Activated CD8-positive, alpha-beta T cell treated with anti-CD3 and anti-CD28 coated beads for 36 hours (primary cell): Measurements from ENCODE around the gene NPBWR2. TPM values are rescaled to one million over a fixed set of nuclear protein-coding genes. Genes with fewer than 3 reads are reported as not detected.

ENCODE experiments used
- ATAC-seq: fragments of 200-7000 bp; cut with Tn5 transposase; one replicate; pipeline ENCODE4 v1.10.0; 2021; ENCODE audit warnings: mild to moderate bottlenecking, moderate library complexity
- CTCF ChIA-PET: fragments of 350-600 bp; sonication (Branson Sonifier 250); formaldehyde crosslinking; loops from one replicate; lab custom pipeline; 2021; ENCODE audit warnings: antibody characterized with exemption; lab: Charles Lee
- POLR2A ChIA-PET: fragments of 350-600 bp; sonication (Branson Sonifier 250); formaldehyde crosslinking; loops from one replicate; lab custom pipeline; 2021; ENCODE audit warnings: antibody characterized with exemption; lab: Charles Lee
- DNase-seq: peaks from one replicate; pipeline ENCODE4 v3.0.0-alpha.2; 2020
- H3K27ac Mint-ChIP-seq: one replicate; pipeline ENCODE4 v1.8.0; 2021; ENCODE audit warnings: mild to moderate bottlenecking, mixed read lengths
- H3K27me3 Mint-ChIP-seq: one replicate; pipeline ENCODE4 v1.8.0; 2021; ENCODE audit warnings: mixed read lengths
- H3K36me3 Mint-ChIP-seq: one replicate; pipeline ENCODE4 v1.8.0; 2021; ENCODE audit warnings: low read depth, mixed read lengths
- H3K4me1 Mint-ChIP-seq: one replicate; pipeline ENCODE4 v1.8.0; 2021; ENCODE audit warnings: low read depth, mixed read lengths
- H3K4me3 Mint-ChIP-seq: one replicate; pipeline ENCODE4 v1.8.0; 2021; ENCODE audit warnings: mild to moderate bottlenecking, moderate library complexity, mixed read lengths
- H3K9me3 Mint-ChIP-seq: one replicate; pipeline ENCODE4 v1.8.0; 2021; ENCODE audit warnings: mixed read lengths
- intact Hi-C: fragments of 100-400 bp; cut with micrococcal nuclease; formaldehyde crosslinking; loops from one replicate; pipeline ENCODE4 v1.10.0; 2022
- total RNA-seq, 2 experiments: library from RNA; stranded (reverse); gene quantifications; one replicate each; pipeline ENCODE4 v1.2.3, GENCODE V29; 2021
- TF ChIP-seq, protein P1 (sequence below): fragments of 200-600 bp; IDR thresholded peaks from one replicate; pipeline ENCODE4 v1.8.0; 2022; ENCODE audit warnings: antibody characterized with exemption, mild to moderate bottlenecking

NPBWR2 gene
- total RNA-seq, 2 experiments from 2014 or later: not detected

DNA sequence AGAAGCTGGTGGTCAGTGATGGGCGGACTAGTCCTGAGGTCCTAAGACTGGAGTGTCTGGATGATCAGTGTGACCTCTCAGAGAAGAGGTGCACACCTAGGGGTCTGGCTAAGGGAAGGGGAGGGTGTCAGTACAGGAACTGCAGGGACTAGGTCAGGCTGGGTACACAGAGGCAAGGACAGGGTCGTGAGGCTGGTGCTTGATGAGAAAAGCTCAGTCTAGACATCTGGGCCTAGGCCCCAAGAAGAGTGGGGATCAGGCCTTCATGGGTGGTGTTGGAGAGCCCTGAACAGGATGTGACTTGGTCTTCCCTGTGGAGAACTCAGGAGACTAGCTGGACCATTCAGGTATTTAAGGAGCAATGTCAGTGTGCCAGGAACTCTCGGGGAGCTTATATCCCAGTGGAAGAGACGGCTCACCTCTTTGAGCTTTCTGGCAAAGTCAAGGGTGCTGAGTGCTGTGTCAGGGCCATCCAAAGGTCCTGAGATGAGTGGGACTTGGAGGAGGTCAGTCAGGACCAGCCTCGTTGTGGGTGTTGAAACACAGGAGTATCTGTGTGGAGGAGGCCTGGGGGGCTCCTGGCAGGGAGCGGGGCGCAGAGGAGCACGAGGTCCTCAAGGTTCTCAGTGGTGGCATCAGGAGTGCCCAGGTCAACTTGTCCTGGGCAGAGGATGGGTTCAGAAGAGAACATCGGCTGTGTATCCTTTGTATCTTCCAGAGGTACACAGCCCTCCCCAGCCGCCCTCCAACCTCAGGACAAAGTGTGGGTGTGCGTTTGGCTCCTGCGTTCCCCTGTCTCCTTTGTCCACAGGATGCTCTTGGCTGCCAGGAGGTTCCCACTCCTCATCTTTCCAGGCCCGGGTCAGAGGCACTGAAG lies 43.6 kb upstream of the NPBWR2 start:
- CTCF ChIA-PET: no interaction called here

GRCh38 chr20:64149809-64150560 lies 42.6 kb upstream of the NPBWR2 start:
- intact Hi-C loops: no loop called here
- DNase-seq (no peak), ATAC-seq (no peak)
- no peak overlapping the region for H3K4me3 Mint-ChIP-seq
- H3K27me3 Mint-ChIP-seq: no peaks in the 10 kb centered on the region
- CTCF ChIA-PET: no interaction called here
- peaks cover 5% of the 10 kb centered on the region for H3K9me3 Mint-ChIP-seq
- H3K36me3 Mint-ChIP-seq: no peaks in the 10 kb centered on the region
- no peak overlapping the region for H3K27ac Mint-ChIP-seq
- POLR2A ChIA-PET: no interaction called here
- TF ChIP-seq, protein P1, sequence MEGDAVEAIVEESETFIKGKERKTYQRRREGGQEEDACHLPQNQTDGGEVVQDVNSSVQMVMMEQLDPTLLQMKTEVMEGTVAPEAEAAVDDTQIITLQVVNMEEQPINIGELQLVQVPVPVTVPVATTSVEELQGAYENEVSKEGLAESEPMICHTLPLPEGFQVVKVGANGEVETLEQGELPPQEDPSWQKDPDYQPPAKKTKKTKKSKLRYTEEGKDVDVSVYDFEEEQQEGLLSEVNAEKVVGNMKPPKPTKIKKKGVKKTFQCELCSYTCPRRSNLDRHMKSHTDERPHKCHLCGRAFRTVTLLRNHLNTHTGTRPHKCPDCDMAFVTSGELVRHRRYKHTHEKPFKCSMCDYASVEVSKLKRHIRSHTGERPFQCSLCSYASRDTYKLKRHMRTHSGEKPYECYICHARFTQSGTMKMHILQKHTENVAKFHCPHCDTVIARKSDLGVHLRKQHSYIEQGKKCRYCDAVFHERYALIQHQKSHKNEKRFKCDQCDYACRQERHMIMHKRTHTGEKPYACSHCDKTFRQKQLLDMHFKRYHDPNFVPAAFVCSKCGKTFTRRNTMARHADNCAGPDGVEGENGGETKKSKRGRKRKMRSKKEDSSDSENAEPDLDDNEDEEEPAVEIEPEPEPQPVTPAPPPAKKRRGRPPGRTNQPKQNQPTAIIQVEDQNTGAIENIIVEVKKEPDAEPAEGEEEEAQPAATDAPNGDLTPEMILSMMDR: no peak
- no peaks in the 10 kb centered on the region for H3K4me1 Mint-ChIP-seq

More for the DNA sequence above, 43.6 kb upstream of the NPBWR2 start:
- POLR2A ChIA-PET: no interaction called here
- Mint-ChIP-seq H3K9me3 (no peaks in the 10 kb centered on the region), H3K4me1 (no peaks in the 10 kb centered on the region), H3K36me3 (no peaks in the 10 kb centered on the region), H3K27ac (no peak overlapping the region), H3K4me3 (no peak overlapping the region), H3K27me3 (no peaks in the 10 kb centered on the region)
- TF ChIP-seq, protein P1: no peak
- DNase-seq: no peak
- intact Hi-C loops: no loop called here
- no peak for ATAC-seq

GRCh38 chr20:64149141-64149540 lies 41.8 kb upstream of the NPBWR2 start:
- H3K9me3 Mint-ChIP-seq: peaks cover 9% of the 10 kb centered on the region
- TF ChIP-seq, protein P1: no peak
- no peak overlapping the region for H3K4me3 Mint-ChIP-seq
- H3K27me3 Mint-ChIP-seq: no peaks in the 10 kb centered on the region
- no peak overlapping the region for H3K27ac Mint-ChIP-seq
- POLR2A ChIA-PET: no interaction called here
- DNase-seq: no peak
- H3K36me3 Mint-ChIP-seq: no peaks in the 10 kb centered on the region
- no peaks in the 10 kb centered on the region for H3K4me1 Mint-ChIP-seq
- intact Hi-C loops: no loop called here
- CTCF ChIA-PET: no interaction called here
- ATAC-seq: no peak

DNA sequence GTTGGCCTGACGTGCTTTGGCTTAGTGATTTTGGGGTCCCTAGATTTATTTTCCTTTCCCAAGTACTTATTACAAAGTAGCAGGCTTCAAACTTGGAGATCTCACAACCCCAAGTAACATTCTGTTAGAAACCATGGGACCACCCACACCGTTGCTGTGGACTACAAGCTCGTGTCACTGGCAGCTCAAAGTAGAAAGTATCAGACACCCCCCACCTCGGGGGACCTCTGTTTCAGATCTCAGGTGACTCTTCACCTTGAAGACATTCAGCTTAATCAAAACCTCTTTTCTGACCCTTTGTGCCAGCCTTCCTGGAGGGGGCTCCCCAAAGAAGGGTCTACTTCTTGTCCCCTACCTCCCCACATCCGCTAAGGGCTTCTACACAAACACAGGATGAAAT lies 41.2 kb upstream of the NPBWR2 start:
- CTCF ChIA-PET: no interaction called here

More for the DNA sequence above, 41.2 kb upstream of the NPBWR2 start:
- intact Hi-C loops: no loop called here
- TF ChIP-seq, protein P1: no peak
- H3K36me3 Mint-ChIP-seq: no peaks in the 10 kb centered on the region
- H3K27me3 Mint-ChIP-seq: no peaks in the 10 kb centered on the region
- no peak overlapping the region for H3K4me3 Mint-ChIP-seq
- no peak overlapping the region for H3K27ac Mint-ChIP-seq
- POLR2A ChIA-PET: no interaction called here
- peaks cover 9% of the 10 kb centered on the region for H3K9me3 Mint-ChIP-seq
- ATAC-seq (no peak), DNase-seq (no peak)
- H3K4me1 Mint-ChIP-seq: no peaks in the 10 kb centered on the region
